ENCODE measurements around the gene MDGA2. TPM values are rescaled to one million over a fixed set of nuclear protein-coding genes. Genes with fewer than 3 reads are reported as not detected.

Gene MDGA2
- total RNA-seq, 1 donor = not detected

GRCh38 chr14:47483449-47483848 is 192.0 kb downstream of the MDGA2 start:
- no peaks in the 10 kb centered on the region for H3K27me3 ChIP-seq (ENCODE audit: insufficient read depth, low read length)
- peaks cover 4% of the 10 kb centered on the region for H3K9me3 ChIP-seq (ENCODE audit: low read depth, low read length)
- H3K4me3 ChIP-seq (ENCODE audit: low read length) = no peak overlapping the region
- no peaks in the 10 kb centered on the region for H3K4me1 ChIP-seq (ENCODE audit: insufficient read depth, low read length)

DNA sequence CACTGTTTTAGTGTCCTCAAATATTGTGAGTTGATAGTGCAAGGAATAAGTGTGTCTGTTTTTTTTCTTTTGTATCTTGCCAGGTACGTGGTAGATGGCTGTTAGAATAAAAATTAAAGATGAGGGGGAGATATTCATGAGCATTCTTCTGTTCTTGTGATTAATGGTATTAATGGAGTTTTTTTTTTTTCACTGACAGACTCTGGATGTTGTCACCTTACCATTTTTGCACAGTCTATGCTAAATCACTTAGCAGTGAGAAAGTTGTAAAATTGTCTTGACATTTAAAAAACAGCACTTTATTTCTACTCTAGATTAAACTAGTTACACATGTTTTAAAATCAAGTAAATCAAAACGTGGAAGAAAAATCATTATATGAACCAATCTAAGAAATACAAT is 204.3 kb downstream of the MDGA2 start:
- Histone ChIP-seq H3K9me3 (ENCODE audit: low read depth, low read length) (no peaks in the 10 kb centered on the region), H3K27me3 (ENCODE audit: insufficient read depth, low read length) (no peaks in the 10 kb centered on the region), H3K4me1 (ENCODE audit: insufficient read depth, low read length) (no peaks in the 10 kb centered on the region), H3K4me3 (ENCODE audit: low read length) (no peak overlapping the region)

- Histone ChIP-seq H3K4me3 (ENCODE audit: low read length) (no peak overlapping the region), H3K4me1 (ENCODE audit: insufficient read depth, low read length) (no peaks in the 10 kb centered on the region), H3K9me3 (ENCODE audit: low read depth, low read length) (no peaks in the 10 kb centered on the region), H3K27me3 (ENCODE audit: insufficient read depth, low read length) (no peaks in the 10 kb centered on the region)
These were observed 208.5 kb downstream of the MDGA2 start for GRCh38 chr14:47466916-47467315.

DNA sequence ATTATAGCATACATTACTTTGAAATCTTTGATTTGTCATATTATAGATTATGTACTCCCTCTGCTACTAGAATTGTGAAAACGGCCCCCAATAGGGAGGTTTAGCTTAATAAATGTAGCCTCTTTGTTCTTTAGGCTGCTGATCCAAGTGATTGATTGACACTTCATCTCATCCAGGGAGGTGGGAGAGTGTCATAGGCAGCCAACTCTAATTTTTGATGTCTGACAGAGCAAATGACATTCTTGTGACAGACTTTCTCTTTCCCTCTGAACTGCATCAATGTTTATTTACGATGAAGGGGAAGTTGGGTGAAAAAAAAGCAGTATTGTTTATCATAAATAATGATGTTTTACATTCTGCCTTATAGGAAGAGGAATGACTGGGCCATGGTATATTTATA is 221.4 kb downstream of the MDGA2 start:
- H3K4me3 ChIP-seq (ENCODE audit: low read length) = no peak overlapping the region
- no peaks in the 10 kb centered on the region for H3K9me3 ChIP-seq (ENCODE audit: low read depth, low read length)
- H3K27me3 ChIP-seq (ENCODE audit: insufficient read depth, low read length) = no peaks in the 10 kb centered on the region
- H3K4me1 ChIP-seq (ENCODE audit: insufficient read depth, low read length) = no peaks in the 10 kb centered on the region

- no peaks in the 10 kb centered on the region for H3K4me1 ChIP-seq (ENCODE audit: insufficient read depth, low read length)
- H3K9me3 ChIP-seq (ENCODE audit: low read depth, low read length) = no peaks in the 10 kb centered on the region
- no peak overlapping the region for H3K4me3 ChIP-seq (ENCODE audit: low read length)
- no peaks in the 10 kb centered on the region for H3K27me3 ChIP-seq (ENCODE audit: insufficient read depth, low read length)
These were observed 228.3 kb downstream of the MDGA2 start for GRCh38 chr14:47447076-47447475.

- Histone ChIP-seq H3K9me3 (ENCODE audit: low read depth, low read length) (no peaks in the 10 kb centered on the region), H3K27me3 (ENCODE audit: insufficient read depth, low read length) (no peaks in the 10 kb centered on the region), H3K4me3 (ENCODE audit: low read length) (no peak overlapping the region), H3K4me1 (ENCODE audit: insufficient read depth, low read length) (no peaks in the 10 kb centered on the region)
These were observed 233.2 kb downstream of the MDGA2 start for GRCh38 chr14:47442211-47442610.

DNA sequence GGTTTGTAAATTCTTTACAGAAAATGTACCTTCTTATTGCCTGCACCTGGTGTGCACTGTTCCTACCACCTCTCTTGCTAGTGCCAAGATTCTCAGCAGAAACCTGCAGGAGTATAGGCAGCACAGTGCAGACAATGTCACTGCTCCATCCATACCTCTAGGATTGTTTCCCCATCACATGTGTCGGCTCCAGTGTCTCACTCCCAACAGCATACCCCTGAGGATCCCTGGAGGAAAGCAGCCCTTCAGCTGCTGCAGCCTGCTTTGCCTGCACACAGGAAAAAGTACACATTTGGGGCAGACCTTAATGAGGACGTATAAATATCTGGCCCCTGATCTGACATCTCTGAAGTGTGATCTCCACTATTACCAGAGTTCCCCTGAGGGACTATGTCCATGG is 235.5 kb downstream of the MDGA2 start:
- H3K9me3 ChIP-seq (ENCODE audit: low read depth, low read length) = no peaks in the 10 kb centered on the region
- H3K4me3 ChIP-seq (ENCODE audit: low read length) = no peak overlapping the region
- no peaks in the 10 kb centered on the region for H3K4me1 ChIP-seq (ENCODE audit: insufficient read depth, low read length)
- H3K27me3 ChIP-seq (ENCODE audit: insufficient read depth, low read length) = no peaks in the 10 kb centered on the region

GRCh38 chr14:47438650-47439140 is 236.7 kb downstream of the MDGA2 start:
- no peaks in the 10 kb centered on the region for H3K27me3 ChIP-seq (ENCODE audit: insufficient read depth, low read length)
- no peak overlapping the region for H3K4me3 ChIP-seq (ENCODE audit: low read length)
- no peaks in the 10 kb centered on the region for H3K4me1 ChIP-seq (ENCODE audit: insufficient read depth, low read length)
- H3K9me3 ChIP-seq (ENCODE audit: low read depth, low read length) = no peaks in the 10 kb centered on the region

- Histone ChIP-seq H3K4me1 (ENCODE audit: insufficient read depth, low read length) (no peaks in the 10 kb centered on the region), H3K27me3 (ENCODE audit: insufficient read depth, low read length) (no peaks in the 10 kb centered on the region), H3K9me3 (ENCODE audit: low read depth, low read length) (no peaks in the 10 kb centered on the region), H3K4me3 (ENCODE audit: low read length) (no peak overlapping the region)
These were observed 240.0 kb downstream of the MDGA2 start for GRCh38 chr14:47435331-47435965.

DNA sequence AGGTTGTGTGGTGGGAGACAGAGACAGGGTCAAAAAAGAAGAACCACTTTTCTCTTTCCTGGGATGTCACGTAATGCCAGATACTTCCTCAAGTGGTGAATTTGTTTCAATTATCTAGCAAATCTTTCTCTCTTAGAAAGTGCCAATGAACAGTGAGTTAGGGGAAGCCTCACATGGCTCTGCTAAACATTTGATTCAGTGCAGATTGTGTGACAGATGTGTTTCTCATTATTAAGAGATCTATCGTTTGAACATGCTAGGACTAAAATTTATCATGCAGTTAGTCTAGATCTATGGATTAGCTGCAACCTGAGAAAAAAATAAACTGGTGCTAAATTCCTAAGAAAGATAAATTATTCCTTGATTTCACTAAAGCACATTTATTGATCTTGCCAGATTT is 247.8 kb downstream of the MDGA2 start:
- no peaks in the 10 kb centered on the region for H3K4me1 ChIP-seq (ENCODE audit: insufficient read depth, low read length)
- H3K9me3 ChIP-seq (ENCODE audit: low read depth, low read length) = no peaks in the 10 kb centered on the region
- H3K27me3 ChIP-seq (ENCODE audit: insufficient read depth, low read length) = no peaks in the 10 kb centered on the region

DNA sequence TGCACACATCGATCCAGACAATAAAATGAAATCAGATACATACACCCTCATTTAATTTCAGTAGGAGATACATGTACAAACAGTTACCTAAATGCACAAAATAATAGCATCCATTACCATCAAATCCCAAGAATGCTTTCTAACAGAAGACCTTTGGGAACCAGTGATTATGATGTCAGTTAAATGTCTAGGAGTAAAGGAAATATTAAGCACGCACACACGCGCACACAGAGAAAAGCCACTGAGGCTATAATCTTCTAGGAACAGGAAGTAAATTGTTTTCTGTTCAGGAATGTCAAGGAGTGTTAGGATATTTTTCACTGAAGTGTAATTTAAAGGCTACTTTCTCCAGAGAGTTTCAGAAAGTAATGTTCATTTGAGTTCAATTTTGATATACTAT is 250.1 kb downstream of the MDGA2 start:
- Histone ChIP-seq H3K4me3 (ENCODE audit: low read length) (no peak overlapping the region), H3K9me3 (ENCODE audit: low read depth, low read length) (no peaks in the 10 kb centered on the region), H3K27me3 (ENCODE audit: insufficient read depth, low read length) (no peaks in the 10 kb centered on the region), H3K4me1 (ENCODE audit: insufficient read depth, low read length) (no peaks in the 10 kb centered on the region)

More for the DNA sequence above, 247.8 kb downstream of the MDGA2 start:
- no peak overlapping the region for H3K4me3 ChIP-seq (ENCODE audit: low read length)

DNA sequence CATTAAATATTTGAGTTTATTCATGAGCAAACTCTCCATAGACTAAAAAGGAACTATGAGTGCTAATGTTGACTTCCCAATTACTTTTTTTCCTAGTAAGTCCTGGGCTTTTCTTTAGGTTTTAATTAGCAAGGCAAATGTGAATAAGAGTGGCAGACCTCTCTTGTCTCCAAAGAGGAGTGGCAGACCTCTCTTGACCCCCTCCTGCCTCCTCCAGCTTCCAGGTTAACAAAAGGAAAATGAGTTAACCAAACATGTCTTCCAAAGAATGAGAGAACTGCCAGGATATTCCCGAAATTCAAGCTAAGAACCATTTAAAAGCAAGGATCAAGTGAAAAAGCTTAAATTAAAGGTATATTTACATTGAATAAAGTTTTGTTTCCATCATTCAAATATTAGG is 253.2 kb downstream of the MDGA2 start:
- no peaks in the 10 kb centered on the region for H3K4me1 ChIP-seq (ENCODE audit: insufficient read depth, low read length)
- H3K4me3 ChIP-seq (ENCODE audit: low read length) = no peak overlapping the region
- H3K27me3 ChIP-seq (ENCODE audit: insufficient read depth, low read length) = no peaks in the 10 kb centered on the region
- no peaks in the 10 kb centered on the region for H3K9me3 ChIP-seq (ENCODE audit: low read depth, low read length)

- Histone ChIP-seq H3K9me3 (ENCODE audit: low read depth, low read length) (no peaks in the 10 kb centered on the region), H3K4me1 (ENCODE audit: insufficient read depth, low read length) (no peaks in the 10 kb centered on the region), H3K27me3 (ENCODE audit: insufficient read depth, low read length) (no peaks in the 10 kb centered on the region), H3K4me3 (ENCODE audit: low read length) (no peak overlapping the region)
These were observed 263.9 kb downstream of the MDGA2 start for GRCh38 chr14:47411523-47411922.

GRCh38 chr14:47392326-47392725 is 283.1 kb downstream of the MDGA2 start:
- Histone ChIP-seq H3K4me1 (ENCODE audit: insufficient read depth, low read length) (no peaks in the 10 kb centered on the region), H3K9me3 (ENCODE audit: low read depth, low read length) (no peaks in the 10 kb centered on the region), H3K27me3 (ENCODE audit: insufficient read depth, low read length) (no peaks in the 10 kb centered on the region), H3K4me3 (ENCODE audit: low read length) (no peak overlapping the region)

GRCh38 chr14:47390831-47391504 is 284.4 kb downstream of the MDGA2 start:
- Histone ChIP-seq H3K9me3 (ENCODE audit: low read depth, low read length) (no peaks in the 10 kb centered on the region), H3K27me3 (ENCODE audit: insufficient read depth, low read length) (no peaks in the 10 kb centered on the region), H3K4me1 (ENCODE audit: insufficient read depth, low read length) (no peaks in the 10 kb centered on the region), H3K4me3 (ENCODE audit: low read length) (no peak overlapping the region)

DNA sequence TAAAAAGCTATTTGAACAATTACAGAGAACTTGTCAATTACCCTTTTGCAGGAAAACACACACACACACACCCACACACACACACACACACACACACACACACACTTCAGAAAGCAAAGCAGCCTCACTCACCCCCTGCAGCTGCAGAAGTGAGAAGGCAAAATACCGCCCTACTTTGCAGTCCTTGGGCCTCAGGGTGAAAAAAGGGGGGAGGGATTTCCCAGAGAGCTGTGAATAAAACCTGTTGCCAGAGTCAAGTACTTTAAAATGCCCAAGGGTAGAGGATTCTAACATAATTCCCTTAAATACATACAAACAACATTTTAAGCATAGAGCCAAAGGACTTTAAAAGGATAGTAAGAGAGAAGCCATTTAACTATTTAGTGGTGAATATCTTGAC is 285.9 kb downstream of the MDGA2 start:
- no peaks in the 10 kb centered on the region for H3K4me1 ChIP-seq (ENCODE audit: insufficient read depth, low read length)
- H3K27me3 ChIP-seq (ENCODE audit: insufficient read depth, low read length) = no peaks in the 10 kb centered on the region
- H3K9me3 ChIP-seq (ENCODE audit: low read depth, low read length) = no peaks in the 10 kb centered on the region
- H3K4me3 ChIP-seq (ENCODE audit: low read length) = no peak overlapping the region
